Loucy (cell line): ENCODE results near the gene RCE1.

ENCODE experiments used
- CTCF ChIP-seq: fragments of 200-600 bp; sonication (generic); conservative IDR thresholded peaks from 2 replicates; pipeline ENCODE4 v1.5.1; 2014; ENCODE audit warnings: mild to moderate bottlenecking, antibody characterized with exemption, low read length
- EZH2phosphoT487 ChIP-seq: fragments of 200-600 bp; IDR thresholded peaks from 2 replicates; pipeline ENCODE4 v1.6.1; 2018; ENCODE audit warnings: antibody characterized with exemption, mild to moderate bottlenecking, moderate library complexity, borderline replicate concordance

GRCh38 chr11:66868082-66868725, 25.0 kb downstream of the RCE1 start:
- TF ChIP-seq CTCF, result no peak
- no peak for TF ChIP-seq EZH2phosphoT487
